ENCODE measurements around the gene FNDC3B.
"Not testable (repeated sequence)": the region's sequence is repeated elsewhere in the genome, so short reads cannot be mapped to it uniquely, and the experiment has no call there.

Gene FNDC3B

DNA sequence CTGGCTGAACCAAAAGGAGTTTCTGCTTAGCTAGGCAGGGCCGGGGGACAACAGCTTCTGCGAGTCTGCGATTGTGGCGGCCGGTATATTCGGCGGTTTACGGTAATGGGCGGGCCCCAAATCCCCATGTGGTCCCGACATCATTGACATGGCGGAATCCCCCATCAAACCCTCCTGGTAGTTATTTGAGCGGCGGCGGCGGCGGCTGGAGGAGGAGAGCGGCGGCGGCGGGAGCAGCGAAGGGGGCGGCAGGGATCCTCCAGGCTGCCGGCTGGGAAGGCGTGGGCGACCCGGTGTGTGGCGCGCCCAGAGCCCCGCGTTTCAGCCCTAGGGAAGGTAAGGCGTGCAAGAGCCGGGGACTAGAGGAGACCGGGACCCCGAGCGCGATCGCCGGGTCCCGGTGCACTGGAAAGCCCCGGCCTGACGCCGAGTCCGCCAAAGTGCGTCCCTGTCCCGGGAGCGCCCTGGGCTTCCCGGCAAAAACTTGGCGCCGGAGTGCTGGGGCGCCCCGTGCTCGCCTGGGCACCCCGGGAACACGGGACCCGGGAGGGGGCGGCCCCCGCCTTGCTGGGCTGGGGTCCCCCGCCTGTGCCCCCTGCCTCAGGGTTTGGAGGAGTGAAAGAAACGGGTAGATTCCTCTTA lies at the start of gene FNDC3B:
TSS of gene FNDC3B (plus strand) at position 143 of the 642 bp plus-strand sequence. CDS start 72,902 bp downstream, outside the sequence.
- DNase-seq = peak; percentile 87

DNA sequence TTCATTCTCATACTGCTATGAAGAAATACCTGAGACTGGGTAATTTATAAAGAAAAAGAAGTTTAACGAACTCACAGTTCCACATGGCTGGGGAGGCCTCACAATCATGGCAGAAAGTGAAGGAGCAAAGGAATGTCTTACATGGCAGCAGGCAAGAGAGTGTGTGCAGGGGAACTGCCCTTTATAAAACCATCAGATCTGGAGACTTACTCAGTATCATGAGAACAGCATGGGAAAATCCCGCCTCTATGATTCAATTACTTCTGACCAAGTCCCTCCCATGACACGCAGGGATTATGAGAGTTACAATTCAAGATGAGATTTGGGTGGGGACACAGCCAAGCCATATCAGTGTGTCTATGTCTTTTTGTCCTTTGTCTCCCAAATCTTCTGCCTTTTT lies 49.1 kb upstream of the FNDC3B start:
- not testable (repeated sequence) for DNase-seq

DNA sequence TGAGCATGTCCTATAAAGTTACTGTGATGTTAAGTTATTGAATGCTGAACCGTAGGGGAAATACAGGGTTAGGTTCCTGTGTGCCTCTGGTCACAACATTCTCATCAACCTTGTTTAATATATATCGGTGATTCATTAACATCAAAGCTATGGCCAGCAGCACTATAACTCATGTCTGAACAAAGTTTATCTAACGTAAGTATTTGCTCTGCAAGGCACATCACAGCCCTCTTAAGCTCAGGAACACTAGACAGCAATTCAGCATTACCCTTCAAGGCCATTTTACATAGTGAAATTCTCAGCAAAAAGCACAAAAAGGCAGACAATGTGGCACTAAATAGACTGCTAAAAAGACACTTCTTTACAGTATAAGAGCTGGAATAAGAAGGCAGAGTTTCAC lies 48.2 kb upstream of the FNDC3B start:
- no peak for DNase-seq

DNA sequence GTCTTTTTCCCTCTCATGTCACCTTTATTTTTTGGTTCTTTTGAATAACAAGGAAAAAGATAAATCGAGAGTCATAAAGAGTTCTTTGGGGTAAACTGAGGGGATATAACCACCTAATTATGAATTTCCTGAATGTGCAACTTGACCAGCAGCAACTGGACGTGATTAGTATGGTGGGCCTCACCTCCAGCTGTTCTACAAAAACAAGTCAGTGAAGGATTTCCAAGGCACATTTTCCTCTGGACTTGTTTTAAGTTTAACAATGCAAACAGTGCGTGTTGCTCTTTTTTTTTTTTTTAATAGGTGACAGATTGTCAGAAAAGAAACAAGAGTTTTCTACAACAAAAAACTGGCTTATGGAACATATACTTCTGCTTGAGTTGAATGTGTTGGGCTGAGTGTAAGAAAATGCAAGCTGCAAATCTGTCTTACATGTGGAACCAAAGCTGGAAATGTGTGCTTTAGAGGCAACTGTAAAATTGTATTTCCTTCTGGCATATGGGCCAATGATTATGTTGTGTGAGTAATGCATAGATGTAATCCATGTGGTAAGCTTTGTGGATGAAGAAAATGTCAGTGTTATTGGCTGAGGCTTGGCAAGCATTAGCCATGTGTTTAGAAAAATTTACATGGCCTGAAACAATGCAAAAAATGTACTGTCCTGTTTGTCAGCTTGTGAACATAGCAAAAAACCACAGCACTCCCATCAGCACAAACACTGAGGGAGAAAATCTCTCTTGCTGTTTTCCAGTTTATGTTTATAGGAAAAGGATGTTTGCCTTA lies 44.5 kb upstream of the FNDC3B start:
- DNase-seq = no peak

DNA sequence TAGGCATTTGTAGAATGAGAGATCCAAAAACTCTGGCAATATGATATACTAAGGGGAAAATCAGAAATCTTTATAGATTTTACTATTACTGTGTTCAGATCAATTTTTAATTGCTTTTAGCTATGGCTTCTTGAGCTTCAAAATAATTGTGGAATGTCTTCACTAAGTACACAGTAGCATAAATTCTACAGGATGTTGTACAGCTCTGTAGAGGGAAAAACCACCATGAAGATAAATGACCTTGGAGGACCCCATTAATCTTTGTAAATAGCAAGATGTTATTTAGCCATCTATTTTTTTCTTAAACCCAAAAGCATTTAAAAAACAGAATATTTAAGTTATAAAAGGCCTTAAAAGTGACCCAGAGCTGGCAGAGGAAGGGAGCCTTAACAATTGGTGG lies 43.9 kb upstream of the FNDC3B start:
- no peak for DNase-seq

DNA sequence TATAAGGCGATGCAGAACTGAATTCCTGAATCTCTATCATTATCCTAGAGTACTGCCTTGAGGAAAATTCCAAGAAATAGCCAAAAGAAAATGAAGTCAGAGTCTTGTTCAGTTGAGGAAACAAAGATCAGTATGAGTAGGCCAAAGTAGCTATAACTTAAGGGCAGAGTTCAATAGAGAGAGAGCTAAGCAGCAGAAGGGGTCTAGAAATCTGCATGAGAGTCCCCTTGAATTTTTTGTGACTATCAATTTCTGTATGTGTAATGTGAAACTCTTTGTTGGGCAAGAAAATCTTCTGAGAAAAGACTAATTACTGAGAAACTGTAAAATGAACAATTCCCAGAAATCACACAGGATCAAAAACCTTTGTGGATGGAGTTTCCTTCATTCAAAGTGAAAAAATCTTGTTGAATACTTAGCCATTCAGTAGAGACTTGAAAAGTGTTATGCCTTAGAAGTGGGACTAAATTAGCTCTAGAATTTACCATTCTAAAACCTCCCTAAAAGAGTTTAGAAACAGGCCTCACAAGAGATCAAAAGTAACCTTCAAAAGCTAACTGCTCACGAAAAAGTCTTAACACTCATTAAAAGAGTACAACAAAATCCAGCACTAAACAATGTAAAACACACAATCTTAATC lies 43.1 kb upstream of the FNDC3B start:
- DNase-seq = peak; percentile 28

DNA sequence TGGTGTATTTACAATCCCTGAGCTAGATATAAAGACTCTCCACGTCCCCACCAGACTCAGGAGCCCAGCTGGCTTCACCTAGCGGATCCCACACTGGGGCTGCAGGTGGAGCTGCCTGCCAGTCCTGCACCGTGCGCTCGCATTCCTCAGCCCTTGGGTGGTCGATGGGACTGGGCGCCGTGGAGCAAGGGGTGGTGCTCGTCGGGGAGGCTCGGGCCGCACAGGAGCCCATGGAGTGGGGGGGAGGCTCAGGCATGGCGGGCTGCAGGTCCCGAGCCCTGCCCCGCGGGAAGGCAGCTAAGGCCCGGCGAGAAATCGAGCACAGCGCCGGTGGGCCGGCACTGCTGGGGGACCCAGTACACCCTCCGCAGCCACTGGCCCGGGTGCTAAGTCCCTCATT lies 40.6 kb upstream of the FNDC3B start:
- not testable (repeated sequence) for DNase-seq

DNA sequence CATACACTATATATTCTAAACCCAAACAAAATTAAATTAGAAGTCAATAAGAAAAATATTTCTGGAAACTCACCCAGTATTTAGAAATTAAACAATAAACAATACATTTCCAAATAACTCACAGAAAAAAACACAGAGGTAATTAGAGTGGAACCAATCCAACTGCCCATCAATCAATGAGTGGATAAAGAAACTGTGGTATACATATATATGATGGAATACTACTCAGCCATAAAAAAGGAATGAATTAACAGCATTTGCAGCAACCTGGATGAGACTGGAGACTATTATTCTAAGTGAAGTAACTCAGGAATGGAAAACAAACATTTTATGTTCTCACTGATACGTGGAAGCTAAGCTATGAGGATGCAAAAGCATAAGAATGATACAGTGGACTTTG lies 37.8 kb upstream of the FNDC3B start:
- DNase-seq = not testable (repeated sequence)

DNA sequence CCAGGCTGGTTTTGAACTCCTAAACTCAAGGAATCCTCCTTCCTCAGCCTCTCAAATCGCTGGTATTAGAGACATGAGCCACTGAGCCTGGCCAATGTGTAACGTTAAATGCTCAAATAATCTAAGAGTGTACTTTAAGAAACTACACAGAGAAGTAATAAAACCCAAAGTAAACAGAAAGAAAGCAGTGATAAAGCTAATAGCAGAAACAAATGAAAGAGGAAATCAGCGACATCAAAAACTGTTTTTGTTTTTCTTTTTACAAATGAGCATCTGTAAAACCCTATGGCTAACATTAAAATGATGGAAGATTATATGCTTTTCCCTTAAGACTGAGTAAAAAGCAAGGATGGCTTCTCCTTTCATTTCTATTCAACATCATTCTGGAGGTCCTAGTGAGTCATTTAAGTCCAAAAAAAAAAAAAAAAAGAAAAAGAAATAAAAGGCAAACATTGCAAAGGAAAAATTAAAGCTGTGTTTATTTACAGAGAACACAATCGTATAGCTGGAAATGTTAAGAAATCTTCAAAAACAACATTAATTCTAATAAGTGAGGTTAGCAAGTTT lies 36.8 kb upstream of the FNDC3B start:
- DNase-seq = no peak

DNA sequence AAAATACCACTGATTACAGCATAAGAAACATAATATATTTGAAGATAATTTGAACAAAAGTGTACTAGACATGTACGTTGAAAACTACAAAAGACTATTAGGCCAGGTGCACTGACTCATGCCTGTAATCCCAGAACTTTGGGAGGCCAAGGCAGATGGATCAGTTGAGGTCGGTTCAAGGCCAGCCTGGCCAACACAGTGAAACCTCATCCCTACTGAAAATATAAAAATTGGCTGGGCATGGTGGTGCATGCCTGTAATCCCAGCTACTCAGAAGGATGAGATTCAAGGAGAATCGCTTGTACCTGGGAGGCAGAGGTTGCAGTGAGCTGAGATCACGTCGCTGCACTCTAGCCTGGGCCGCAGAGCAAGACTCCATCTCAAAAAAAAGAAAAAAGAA lies 36.2 kb upstream of the FNDC3B start:
- DNase-seq = no peak

DNA sequence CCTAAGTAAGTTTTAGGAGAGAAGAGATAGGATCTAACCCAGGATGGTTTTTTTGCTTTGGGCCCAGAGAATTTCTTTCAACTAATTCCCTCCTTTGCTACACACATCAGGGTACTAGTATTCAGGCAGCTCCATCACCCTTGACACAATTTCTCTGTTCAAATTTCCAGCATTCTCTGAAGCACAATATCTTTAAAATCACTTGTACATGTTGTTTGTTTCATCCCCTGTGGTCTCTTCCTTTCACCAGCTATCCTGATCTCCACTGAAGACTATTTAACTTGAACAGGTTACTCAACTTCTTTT lies 32.4 kb upstream of the FNDC3B start:
- no peak for DNase-seq

DNA sequence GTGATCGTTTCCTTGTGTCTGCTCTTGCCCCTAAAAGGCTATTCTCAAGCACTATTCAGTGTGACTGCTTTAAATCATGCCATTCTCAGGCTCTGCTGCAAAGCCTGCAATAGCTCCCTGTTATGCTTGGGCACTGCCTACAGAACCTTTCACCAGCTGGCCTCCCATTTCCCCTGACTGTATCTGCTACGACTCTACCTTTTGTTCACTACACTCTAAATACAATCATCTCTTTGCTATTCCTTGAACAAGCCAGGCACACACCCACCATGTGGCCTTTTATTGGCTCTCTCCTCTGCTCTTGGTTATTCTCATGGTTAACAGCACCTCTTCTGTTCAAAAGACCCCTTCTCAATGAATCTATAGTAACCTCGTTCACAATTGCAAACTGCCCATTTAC lies 29.6 kb upstream of the FNDC3B start:
- no peak for DNase-seq

DNA sequence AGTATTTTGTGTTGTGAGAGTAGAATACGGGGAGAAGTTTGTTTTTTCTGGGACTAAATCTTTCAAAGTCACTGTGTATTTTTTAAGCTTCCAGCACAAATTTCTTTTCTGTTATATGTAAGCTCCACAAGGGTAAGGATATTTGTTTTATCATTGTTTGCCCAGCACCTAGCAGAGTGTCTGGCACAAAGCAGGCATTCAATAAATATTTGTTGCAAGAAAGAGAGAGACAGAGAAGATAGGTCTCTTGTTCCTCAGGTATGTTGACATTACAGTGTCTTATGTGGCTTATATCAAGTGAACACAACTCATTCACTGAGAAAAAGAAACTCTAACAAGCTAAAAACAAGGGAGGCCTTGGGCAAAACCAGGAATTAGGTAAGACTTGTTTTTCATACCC lies 26.6 kb upstream of the FNDC3B start:
- no peak for DNase-seq

DNA sequence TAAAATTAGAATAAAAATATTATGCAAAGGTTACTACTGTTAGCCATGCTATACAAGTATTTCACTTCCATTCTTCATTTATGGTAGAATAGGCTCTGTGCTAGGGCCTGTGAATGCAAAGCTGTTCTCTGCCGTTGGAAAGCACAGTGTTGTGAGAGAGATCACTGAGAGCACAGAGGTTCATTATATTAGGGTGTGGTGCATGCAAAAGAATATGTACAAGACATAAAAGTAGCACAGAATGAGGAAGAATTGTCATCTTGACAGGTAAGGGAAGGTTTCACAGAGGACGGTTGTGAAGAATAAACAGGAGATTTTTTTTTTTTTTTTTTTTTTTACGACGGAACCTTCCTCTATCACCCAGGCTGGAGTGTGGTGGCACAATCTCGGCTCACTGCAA lies 25.2 kb upstream of the FNDC3B start:
- DNase-seq = no peak

DNA sequence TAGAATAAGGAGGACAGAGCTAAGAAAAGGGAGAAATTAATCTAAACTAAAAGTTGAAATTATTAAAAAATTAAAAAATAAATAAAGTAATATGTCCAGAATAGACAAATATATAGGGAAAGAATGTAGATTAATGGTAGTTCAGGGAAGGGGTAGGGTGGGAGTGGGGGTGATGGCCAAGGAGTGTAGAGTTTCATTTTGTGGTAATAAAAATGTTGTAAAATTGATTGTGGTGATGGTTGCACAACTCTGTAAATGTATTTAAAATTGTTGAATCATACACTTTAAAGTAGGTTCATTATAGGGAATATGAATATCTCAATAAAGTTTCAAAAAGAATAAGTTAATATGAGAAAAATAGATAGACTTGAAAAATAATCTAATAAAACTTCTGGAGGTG lies 21.0 kb upstream of the FNDC3B start:
- no peak for DNase-seq

DNA sequence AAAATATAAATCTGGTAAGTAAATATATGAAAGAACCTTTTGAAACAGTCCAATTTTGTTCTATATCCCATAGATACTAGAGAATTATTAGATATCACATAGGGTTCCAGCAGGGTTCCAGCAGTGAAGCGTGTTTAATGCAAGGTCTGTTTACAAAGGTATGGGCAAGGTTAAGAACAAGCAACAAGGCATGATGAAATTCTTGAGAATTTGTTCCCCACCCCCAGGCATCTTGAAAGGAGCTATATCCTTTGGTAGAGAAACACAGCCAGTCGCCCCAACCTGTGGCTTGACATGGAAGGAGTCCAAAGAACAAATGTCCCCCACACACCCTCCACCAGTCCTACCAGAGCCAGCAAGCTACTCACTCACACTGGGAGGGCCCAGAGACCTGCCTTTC lies 18.6 kb upstream of the FNDC3B start:
- no peak for DNase-seq

DNA sequence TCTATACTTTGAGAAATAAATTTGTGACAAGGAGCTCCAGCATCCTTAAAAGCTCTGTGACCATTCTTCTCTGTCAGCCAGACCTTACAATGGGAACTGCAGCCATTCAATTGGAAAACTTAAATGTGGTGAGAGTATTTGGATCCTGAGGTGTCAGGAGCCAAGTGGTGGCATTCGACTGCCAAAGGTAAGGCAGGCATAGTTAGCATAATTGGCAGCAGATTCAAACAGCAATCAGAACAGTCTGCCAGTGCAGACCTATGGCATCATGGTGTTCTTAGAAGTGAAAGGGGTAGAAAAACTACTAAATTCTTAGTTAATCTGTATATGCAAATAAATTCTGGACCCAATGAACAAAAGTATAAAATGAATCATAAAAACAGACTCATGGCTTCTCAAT lies 18.2 kb upstream of the FNDC3B start:
- no peak for DNase-seq

DNA sequence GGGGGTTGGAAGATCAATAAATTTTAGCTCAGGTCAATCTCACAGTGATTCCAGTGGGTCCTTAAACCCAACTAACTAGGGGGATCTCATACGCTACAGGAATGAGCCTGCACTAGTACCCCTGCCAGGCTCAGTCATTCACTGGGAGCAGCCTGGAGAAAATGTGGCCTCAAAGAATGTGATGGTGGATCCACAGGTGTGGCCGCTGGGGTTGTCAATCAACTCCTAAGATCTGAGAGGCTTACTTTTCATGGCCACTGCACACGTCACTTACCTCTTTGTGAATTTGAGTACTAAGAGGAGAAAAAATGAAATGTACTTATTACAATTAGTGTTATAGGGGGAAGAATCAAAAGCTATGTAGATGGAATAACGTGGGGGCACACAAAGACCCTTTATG lies 17.5 kb upstream of the FNDC3B start:
- no peak for DNase-seq

DNA sequence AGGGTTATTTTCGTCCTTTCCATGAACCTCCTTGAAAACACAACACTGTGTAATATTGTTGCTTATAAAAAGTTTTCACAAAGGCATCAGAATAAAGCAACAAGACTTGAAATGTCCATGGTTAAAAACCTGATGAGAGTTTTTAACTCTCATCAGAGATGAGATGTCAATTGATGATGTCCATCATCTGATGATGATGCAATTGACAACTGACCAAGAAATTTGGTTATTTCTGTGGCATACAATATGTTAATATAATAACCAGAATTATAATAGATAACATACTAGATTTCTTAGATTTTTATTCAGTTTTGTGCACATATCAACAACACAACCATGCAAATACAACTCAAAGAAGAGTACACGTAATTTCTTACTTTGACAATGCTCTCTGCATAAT lies 15.5 kb upstream of the FNDC3B start:
- DNase-seq = no peak

DNA sequence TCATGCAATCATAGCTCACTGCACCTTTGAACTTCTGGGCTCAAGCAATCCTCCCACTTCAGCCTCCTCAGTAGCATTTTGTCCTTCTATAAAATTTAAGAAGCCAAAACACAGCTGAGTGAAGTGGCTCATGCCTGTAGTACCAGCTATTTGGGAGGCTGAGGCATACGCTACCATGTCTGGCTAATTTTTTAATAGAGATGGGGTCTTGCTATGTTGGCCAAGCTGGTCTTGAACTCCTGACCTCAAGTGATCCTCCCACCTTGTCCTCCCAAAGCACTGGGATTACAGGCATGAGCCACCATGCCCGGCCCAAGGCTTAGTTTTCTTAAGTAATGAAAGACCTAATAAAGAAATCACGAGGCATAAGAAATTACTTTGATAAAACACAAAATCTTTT lies 14.7 kb upstream of the FNDC3B start:
- DNase-seq = no peak

DNA sequence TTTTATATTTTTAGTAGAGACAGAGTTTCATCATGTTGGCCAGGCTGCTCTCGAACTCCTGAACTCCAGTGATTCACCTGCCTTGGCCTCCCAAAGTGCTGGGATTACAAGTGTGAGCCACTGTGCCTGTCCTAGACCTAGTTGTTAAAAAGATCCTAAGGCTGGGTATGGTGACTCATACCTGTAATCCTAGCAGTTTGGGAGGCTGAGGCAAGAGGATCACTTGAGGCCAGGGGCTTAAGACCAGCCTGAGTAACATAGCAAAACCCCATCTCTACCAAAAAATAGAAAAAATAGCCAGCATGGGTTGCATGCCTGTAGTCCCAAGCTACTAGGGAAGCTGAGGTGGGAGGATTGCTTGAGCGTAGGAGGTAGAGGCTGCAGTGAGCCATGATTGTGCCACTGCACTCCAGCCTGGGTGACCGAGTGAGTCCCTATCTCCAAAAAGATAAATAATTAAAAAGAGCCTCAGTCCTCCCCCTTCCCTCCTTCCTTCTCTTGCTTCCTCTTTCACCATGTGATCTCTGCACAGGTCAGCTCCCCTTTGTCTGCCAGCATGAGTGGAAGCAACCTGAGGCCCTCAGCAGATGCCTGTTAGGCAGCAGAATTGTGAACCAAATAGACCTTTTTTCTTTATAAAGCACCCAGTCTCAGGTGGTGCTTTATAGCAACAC lies 9.8 kb upstream of the FNDC3B start:
- DNase-seq = peak; percentile 78

DNA sequence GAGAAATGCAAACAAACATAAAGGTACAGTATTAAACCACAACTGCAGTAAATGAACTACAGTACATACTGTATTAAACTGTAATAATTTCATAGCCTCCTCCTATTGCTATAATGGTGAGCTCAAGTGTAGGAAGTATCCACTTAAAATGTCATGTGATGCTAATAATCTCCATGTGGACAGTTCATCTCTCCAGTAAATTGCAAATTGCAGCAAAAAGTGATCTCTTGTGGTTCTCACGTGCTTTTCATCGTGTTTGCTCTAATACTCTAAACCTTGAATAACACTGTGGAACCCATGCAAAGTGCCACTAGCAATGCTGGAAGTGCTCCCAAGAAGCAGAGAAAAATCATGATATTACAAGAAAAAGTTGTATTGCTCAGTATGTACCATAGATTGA lies 9.2 kb upstream of the FNDC3B start:
- DNase-seq = no peak

DNA sequence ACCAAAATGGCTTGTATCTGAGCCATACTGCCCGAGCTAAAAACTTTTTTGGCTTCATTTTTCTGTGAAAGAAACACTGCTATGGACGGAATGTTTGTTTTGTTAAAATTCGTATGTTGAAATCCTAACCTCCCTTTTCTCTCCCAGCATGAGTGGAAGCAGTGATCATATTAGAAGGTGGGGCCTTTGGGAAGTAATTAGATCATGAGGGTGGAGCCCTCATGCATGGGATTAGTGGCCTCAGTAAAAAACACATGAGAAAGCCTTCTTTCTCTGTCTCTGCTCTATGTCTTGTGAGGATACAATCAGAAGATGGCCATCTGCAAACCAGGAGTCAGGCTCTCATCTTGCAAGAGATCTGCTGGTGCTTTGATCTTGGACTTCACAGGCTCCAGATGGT lies 7.4 kb upstream of the FNDC3B start:
- DNase-seq = no peak

DNA sequence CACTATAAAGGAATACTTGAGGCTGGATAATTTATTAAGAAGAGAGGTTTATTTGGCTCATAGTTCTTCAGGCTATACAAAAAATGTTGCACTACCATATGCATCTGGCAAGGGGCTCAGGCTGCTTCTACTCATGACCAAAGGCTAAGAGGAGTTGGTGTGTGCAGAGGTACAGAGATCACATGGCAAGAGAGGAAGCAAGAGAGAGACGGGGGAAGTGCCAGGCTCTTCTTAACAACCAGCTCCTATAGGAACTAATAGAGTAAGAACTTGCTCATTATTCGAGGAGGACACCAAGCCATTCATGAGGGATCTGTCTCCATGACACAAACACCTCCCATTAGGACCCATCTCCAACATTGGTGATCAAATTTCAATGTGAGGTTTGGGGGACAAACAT lies 6.0 kb upstream of the FNDC3B start:
- DNase-seq = no peak
